ENCODE measurements around the gene MCOLN3. TPM values are rescaled to one million over a fixed set of nuclear protein-coding genes. Genes with fewer than 3 reads are reported as not detected.
"Not testable (repeated sequence)": the region's sequence is repeated elsewhere in the genome, so short reads cannot be mapped to it uniquely, and the experiment has no call there.

The MCOLN3 gene
- total RNA-seq, 1 experiment from 2014 or later: not detected

DNA sequence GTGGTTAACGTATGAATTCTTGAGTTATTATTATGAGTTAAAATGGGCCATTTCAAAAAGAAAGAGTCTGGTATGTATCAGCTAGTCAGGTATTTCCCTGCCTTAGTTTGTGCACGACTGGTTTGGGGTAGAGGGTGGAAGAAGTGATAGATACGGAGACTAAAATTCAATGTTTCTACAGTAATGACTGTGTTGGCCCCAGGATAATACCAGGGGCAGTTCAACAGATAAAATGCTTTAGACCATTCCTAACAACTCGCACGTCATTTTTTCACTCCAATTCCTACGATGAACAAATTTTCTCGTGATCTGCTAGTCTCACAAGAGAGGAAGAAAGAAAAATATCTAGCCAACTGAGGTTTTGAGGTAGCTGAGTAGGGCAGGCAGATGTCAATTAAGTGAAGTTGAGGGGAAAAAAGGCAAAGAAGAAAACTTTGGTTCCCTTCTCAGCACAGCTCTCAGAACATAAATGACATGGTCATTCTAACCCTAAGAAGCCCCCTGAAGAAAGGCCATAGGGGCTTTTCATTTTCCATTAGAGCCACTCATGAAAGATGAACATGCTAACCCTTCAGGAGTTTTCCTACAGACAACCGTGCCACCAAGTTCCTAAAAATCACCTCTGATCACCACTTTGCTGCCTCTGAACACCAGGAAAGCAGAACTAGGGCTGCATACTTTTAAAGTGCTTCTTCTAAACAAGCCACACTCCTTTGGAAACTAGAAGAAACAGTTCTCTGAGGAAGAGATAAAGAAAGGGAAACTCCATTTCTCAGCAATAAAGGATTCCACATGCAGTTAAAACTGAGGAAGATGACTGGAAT is 57.0 kb downstream of the MCOLN3 start:
- DNase-seq (ENCODE audit: low spot score): no peak

DNA sequence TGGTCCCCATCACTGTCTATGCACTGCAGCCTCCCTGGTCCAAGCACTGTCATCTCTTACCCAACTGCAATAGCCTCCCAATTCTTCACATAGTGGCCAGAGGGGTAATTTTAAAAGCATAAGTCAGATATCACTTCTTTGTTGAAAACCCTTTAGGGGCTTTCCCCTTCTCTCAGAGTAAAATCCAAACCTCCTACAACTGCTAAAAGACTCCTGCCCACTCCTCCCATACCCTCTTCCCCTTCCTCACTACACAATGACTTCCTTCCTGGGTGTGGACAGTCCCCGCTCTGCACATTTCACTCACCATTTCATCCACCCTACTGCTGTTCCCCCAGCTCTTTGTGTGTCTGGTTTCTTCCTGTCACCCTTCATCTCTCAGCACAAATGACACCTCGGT is 59.7 kb downstream of the MCOLN3 start:
- no peak for DNase-seq (ENCODE audit: low spot score)

DNA sequence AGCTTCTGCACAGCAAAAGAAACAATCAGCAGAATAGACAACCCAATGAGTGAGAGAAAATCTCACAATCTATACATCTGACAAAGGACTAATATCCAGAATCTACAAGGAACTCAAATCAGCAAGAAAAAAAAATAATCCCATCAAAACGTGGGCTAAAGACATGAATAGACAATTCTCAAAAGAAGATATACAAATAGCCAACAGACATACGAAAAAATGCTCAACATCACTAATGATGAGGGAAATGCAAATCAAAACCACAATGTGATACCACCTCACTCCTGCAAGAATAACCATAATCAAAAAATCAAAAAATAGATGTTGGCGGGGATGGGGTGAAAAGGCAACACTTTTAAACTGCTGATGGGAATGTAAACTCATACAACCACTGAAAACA is 61.7 kb downstream of the MCOLN3 start:
- not testable (repeated sequence) for DNase-seq (ENCODE audit: low spot score)

DNA sequence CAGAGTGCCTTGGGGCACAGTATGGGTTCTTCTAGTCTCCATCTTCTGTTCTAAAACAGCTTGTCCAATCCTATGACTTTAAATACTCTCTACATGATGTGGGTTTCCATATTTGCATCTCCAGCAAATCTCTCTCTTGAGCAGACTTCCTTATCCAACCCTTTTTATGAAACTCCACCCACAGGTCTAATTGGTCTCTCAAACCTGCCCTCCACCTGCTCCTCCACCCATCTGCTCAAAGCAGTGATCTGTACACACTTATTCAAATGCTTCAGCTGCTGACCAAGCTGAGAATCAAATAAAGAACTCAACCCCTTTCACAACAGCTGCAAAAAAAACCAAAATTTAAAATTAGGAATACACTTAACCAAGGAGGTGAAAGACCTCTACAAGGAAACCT is 62.9 kb downstream of the MCOLN3 start:
- DNase-seq (ENCODE audit: low spot score): no peak

DNA sequence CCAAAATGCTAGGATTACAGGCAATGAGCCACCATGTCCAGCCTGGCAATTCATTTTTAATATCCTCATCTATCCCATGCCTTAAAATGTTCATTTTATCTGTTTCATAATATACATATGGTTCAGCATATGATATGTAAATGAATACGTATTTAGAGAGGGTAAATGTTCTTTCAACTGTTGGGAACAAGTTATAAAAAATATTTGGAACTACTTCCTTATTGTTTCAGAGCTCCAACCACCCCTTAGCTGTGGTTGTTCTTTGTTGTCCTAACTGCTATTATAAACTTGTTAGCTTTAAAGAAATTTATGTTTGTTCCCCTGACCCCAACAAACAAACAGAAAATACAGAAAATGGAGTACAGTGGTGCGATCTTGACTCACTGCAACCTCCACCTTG is 65.9 kb downstream of the MCOLN3 start:
- DNase-seq (ENCODE audit: low spot score): no peak

DNA sequence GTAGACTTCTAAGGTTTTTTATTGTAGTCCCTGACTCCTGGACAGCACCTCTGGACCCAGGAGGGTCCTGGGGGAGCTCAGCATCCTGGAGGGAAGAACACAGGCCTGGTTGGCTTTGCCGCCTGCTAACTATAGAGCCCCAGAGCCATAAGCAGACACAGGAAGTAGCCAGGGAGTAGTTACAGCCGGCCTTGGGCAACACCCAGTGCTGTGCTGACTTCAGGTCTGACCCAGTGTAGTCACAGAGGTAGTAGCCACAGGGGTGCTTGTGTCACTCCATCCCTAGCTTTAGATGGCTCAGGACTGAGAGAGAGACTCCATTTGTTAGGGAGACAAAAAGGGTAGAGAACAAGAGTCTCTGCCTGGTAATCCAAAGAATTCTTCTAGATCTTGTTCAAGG is 73.3 kb downstream of the MCOLN3 start:
- no peak for DNase-seq (ENCODE audit: low spot score)

DNA sequence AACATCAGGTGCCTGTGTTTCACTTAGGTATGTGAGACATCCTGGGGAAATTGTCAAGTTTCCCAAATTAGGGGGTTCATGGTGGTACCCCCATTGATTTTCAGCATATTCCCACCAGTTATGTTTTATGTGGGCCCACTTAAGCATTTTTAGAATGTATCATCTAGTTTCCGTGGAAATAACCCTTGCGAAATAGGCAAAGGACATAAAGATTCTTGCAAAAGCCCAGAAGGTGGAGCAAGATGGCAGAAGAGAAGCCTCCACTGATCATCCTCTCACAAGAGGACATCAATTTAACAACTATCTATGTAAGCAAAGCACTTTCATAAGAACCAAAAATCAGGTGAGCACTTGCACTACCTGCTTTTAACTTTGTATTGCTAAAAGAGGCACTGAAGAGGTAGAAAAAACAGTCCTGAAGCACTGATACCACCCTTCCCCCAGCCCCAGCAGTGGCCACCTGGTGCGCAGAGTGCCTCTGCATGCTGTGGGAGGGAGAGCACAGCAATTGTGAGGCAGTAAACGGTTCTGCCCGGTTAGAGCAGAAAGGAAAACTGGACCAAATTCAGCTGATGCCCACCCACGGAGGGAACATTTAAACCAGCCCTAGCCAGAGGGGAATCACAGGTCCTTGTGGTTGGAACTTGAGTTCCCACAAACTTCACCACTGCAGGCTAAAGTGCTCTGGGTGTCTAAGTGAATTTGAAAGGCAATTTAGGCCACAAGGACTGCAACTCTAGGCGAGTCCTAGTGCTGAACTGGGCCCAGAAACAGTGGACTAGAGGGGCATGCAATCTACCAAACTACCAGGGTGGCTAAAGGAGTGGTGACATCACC is 74.6 kb downstream of the MCOLN3 start:
- DNase-seq (ENCODE audit: low spot score): no peak

DNA sequence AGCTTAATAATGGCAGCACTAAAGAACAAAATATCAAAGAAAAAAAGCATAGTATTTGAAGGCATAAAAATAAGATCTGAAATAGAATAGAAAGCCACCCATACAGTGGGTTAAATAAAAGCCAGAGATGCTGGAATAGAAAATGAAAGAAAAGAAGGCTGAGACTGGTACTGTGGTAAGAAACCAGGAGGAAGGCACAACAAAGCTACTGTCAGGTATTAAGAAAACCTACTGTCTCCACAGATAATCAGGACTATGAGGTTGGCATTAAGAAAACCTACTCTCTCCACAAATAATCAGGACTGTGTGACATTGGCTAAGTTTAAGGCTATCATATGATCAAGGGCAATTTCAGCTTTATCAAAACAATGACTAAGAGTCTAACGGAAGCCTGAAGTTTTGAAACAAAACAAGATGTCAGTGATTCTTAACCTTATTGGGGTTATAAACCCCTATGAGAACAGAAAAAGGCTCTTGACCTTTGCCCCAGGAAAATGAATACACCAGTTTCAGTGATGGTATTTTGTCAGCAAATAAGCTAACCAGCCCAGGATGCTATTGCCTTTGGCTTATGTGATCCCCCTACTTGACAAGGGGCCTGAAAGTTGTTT is 75.8 kb downstream of the MCOLN3 start:
- DNase-seq (ENCODE audit: low spot score): no peak

DNA sequence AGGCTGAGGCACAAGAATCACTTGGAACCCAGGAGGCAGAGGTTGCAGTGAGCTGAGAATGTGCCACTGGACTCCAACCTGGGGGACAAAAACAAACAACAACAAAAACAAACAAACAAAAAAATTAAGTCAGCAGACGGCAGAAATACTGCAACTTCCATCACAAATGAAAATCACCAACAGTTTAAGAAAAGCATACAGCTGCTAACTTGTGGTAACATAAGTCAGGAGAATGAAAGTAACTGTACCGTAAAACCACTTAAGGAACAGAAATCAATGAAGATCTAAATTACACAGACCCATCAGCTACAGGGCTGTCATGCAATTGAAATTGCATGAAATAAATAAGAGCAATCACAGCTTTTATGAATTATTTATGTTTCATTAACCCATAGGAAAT is 76.3 kb downstream of the MCOLN3 start:
- no peak for DNase-seq (ENCODE audit: low spot score)

DNA sequence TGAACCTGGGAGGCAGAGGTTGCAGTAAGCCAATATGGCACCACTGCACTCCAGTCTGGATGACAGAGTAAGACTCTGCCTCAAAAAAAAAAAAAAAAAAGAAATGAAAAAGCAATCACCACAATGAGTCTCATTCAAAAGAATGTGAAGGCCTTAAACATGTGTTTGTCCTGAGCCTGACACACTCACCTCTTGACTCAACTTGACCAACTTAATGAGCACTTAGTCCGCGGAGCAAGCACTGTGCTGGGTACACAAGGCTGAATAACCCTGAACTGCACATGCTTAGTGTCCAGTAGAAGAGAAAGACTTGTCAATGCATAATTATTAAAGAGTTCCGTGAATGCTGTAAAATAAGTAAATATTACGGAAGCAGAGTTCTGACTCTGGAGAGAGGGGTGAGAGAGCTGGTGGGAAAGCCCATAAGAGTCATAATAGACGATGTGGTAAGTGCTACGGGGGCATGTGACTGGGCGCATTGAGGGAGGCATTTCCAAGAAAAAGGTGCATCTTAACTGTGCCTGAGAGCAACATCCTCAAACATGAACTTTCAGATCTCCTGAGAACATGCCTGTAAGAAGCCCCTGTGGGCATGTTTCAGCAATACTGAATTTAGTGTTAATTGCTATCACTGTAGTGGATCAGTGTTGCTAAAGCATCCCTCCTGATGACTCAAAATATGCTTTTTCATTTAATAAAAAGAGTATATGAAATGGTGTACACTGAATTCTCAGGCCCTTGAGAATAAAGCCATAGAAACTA is 78.6 kb downstream of the MCOLN3 start:
- no peak for DNase-seq (ENCODE audit: low spot score)

DNA sequence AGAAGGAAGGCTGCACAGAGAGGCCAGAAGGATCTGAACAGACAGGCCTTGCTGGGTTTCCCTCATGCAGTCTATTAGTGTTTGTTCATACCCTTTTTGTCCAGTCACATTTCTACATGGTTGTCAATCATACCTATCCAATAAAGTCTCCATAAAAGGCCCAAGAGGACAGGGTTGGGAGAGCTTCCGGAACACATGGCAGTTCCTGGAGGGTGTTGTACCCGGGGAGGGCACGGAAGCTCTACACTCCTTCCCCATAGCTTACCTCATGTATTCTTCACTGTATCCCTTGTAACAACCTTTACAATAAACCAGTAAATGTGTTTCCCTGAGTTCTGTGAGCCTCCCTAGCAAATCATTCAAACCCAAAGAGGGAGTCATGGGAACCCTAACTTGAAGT is 79.4 kb downstream of the MCOLN3 start:
- no peak for DNase-seq (ENCODE audit: low spot score)

DNA sequence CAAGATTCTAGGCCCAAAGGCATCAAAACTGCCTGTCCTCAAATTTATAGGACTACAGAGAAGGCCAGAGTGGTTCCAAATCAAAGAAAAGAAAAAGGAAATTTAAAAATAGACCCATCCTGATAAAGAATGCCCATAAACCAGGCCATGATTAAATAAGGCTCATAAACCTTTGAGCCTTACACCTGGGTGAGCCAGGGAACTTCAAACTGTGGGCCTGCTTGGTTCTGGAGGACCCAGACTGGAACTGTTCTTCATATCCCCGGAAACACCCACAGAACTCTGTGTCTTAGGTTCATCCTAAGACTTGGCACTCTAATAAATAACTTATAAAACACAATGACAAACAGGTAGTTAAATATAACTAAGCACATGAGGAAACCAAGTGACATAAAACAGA is 80.2 kb downstream of the MCOLN3 start:
- no peak for DNase-seq (ENCODE audit: low spot score)

Other genes with a start within 250 kb of the MCOLN3 start
- not detected in 2 replicates for gene LPAR3, start 155.3 kb downstream of the MCOLN3 start, total RNA-seq (2014; rRNA removed; shearing (Covaris generic))
- gene MCOLN2, start 51.4 kb downstream of the MCOLN3 start, total RNA-seq (2014; rRNA removed; shearing (Covaris generic)): not detected in 2 replicates
- gene SYDE2, start 152.5 kb upstream of the MCOLN3 start, total RNA-seq (2014; rRNA removed; shearing (Covaris generic)): 2.9 and 3.5 TPM in 2 replicates
- gene C1orf52, start 211.2 kb upstream of the MCOLN3 start, total RNA-seq (2014; rRNA removed; shearing (Covaris generic)): 27.8 and 38.2 TPM in 2 replicates
- 11.8 and 13.0 TPM in 2 replicates for gene BCL10, start 228.1 kb upstream of the MCOLN3 start, total RNA-seq (2014; rRNA removed; shearing (Covaris generic))